ENCODE results near the gene PPP1R12B.
"Not testable (repeated sequence)": the region's sequence is repeated elsewhere in the genome, so short reads cannot be mapped to it uniquely, and the experiment has no call there.

The PPP1R12B gene

GRCh38 chr1:202483362-202483761, 134.9 kb downstream of the PPP1R12B start:
- DNase-seq (ENCODE audit: low spot score), result peak; percentile 57

- not testable (repeated sequence) for DNase-seq (ENCODE audit: low spot score)
Observed at GRCh38 chr1:202484032-202484431, 135.5 kb downstream of the PPP1R12B start.

- not testable (repeated sequence) for DNase-seq (ENCODE audit: low spot score)
Observed at GRCh38 chr1:202484820-202485219, 136.3 kb downstream of the PPP1R12B start.

GRCh38 chr1:202488178-202488649, 139.7 kb downstream of the PPP1R12B start:
- DNase-seq (ENCODE audit: low spot score), result not testable (repeated sequence)

- DNase-seq (ENCODE audit: low spot score), result not testable (repeated sequence)
Observed at GRCh38 chr1:202489101-202489500, 140.6 kb downstream of the PPP1R12B start.

GRCh38 chr1:202493112-202493511, 144.6 kb downstream of the PPP1R12B start:
- DNase-seq (ENCODE audit: low spot score), result not testable (repeated sequence)

GRCh38 chr1:202498542-202498941, 150.0 kb downstream of the PPP1R12B start:
- DNase-seq (ENCODE audit: low spot score), result no peak

GRCh38 chr1:202499997-202500396, 151.5 kb downstream of the PPP1R12B start:
- not testable (repeated sequence) for DNase-seq (ENCODE audit: low spot score)

GRCh38 chr1:202501281-202501680, 152.8 kb downstream of the PPP1R12B start:
- peak; percentile 25 for DNase-seq (ENCODE audit: low spot score)

- DNase-seq (ENCODE audit: low spot score), result no peak
Observed at GRCh38 chr1:202505356-202505755, 156.9 kb downstream of the PPP1R12B start.

GRCh38 chr1:202505880-202506575, 157.5 kb downstream of the PPP1R12B start:
- not testable (repeated sequence) for DNase-seq (ENCODE audit: low spot score)

GRCh38 chr1:202508863-202509262, 160.4 kb downstream of the PPP1R12B start:
- DNase-seq (ENCODE audit: low spot score), result not testable (repeated sequence)

- DNase-seq (ENCODE audit: low spot score), result not testable (repeated sequence)
Observed at GRCh38 chr1:202513875-202514274, 165.4 kb downstream of the PPP1R12B start.

GRCh38 chr1:202516434-202516877, 168.0 kb downstream of the PPP1R12B start:
- DNase-seq (ENCODE audit: low spot score), result no peak

- not testable (repeated sequence) for DNase-seq (ENCODE audit: low spot score)
Observed at GRCh38 chr1:202517146-202517545, 168.6 kb downstream of the PPP1R12B start.

- DNase-seq (ENCODE audit: low spot score), result not testable (repeated sequence)
Observed at GRCh38 chr1:202518180-202518579, 169.7 kb downstream of the PPP1R12B start.

GRCh38 chr1:202518905-202519304, 170.4 kb downstream of the PPP1R12B start:
- DNase-seq (ENCODE audit: low spot score), result not testable (repeated sequence)

- DNase-seq (ENCODE audit: low spot score), result not testable (repeated sequence)
Observed at GRCh38 chr1:202520129-202520856, 171.8 kb downstream of the PPP1R12B start.

- DNase-seq (ENCODE audit: low spot score), result not testable (repeated sequence)
Observed at GRCh38 chr1:202520857-202521216, 172.3 kb downstream of the PPP1R12B start.

- not testable (repeated sequence) for DNase-seq (ENCODE audit: low spot score)
Observed at GRCh38 chr1:202521484-202521883, 173.0 kb downstream of the PPP1R12B start.

GRCh38 chr1:202521886-202522285, 173.4 kb downstream of the PPP1R12B start:
- no peak for DNase-seq (ENCODE audit: low spot score)

GRCh38 chr1:202526056-202526455, 177.6 kb downstream of the PPP1R12B start:
- not testable (repeated sequence) for DNase-seq (ENCODE audit: low spot score)

Data from SW480 (cell line).